Skin of body (tissue), 2 donors: ENCODE measurements around the gene TTC27. TPM values are rescaled to one million over a fixed set of nuclear protein-coding genes. Genes with fewer than 3 reads are reported as not detected.
A peak's percentile ranks its signal among the peaks of the same experiment; 100 is the strongest.
"Not testable (repeated sequence)": the region's sequence is repeated elsewhere in the genome, so short reads cannot be mapped to it uniquely, and the experiment has no call there.

Experiments
- DNase-seq: peaks from one replicate; lab custom pipeline; 2025; lab: John Stamatoyannopoulos, UW
- total RNA-seq: library from RNA; depleted of rRNA; stranded (reverse); fragments of >200 nt; gene quantifications from one replicate; pipeline ENCODE4 v1.2.3, GENCODE V29; 2014

The TTC27 gene
- total RNA-seq, result 22.5 TPM

DNA sequence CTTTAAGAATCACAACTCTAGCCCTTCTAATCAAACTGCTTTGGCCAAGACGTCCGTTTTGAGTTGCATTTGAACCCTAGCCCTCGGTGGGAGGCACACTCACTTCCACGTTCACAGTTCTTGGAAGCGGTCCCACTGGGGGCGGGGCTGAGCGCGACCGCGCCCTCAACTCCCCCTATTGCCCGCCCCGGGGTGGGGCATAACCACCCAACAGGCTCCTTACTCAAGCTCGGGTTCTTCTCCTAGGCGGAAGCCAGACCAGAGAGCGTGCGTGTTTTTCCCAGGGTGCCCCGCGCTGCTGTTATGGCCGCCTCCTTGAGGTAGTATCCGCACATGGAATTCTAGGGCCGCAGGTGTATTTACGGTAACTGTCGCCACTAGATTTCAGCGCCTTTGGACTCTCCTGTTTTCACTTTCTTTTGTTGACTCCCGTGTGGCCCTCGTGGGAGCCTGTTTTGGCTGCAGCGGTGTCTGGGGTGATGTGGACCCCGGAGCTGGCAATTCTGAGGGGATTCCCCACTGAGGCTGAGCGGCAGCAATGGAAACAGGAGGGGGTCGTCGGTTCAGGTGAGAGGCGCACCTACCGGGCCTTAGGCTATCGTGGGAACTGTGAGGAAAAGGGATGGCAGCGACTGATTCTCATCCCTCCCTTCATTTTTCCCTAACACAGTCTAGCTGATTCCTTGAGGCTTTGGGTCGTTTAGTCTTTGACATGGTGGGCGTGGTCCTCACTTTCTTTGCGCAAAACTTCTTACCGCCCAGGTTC, at the start of gene TTC27:
TTC27 (plus strand) TSS at position 237 of the 766 bp plus-strand sequence; CDS start at position 480, 243 bp downstream.
- peak; percentile 93 for DNase-seq

DNA sequence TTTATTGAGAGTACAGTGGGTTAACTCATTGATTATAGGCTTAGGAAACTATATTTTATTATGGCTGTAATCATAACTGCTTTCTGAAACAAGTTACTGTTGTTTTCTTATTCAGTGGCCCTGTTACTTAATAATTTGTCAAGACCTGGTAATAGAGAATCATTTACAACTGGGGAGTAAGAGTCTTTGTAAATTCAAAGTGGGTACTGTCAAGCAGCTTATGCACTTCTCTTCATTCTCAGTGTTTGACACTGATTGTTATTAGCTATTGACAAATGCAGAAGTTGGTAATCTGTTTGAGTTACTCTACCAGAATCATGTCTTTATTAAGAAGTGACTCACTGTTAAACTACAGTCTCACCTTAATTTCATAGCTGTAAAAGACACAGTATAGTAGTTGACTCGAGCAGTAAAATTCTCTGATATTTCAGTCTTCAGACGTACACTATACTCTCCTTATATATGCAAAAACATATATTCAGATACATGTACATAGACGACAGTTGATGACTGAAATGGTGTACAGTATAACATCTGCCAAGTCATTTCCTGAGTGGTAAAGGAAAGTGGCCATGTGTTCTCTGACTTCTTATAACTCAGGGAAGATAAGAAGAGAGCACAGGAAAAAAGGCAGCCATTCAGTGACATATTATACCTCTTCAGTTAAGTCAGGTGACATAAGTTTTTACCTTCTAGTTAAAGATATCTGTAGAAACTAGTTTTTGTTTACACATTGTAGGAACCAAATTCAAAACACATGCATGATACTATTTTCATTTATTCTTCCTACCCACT, 36.0 kb upstream of the TTC27 start:
- no peak for DNase-seq

DNA sequence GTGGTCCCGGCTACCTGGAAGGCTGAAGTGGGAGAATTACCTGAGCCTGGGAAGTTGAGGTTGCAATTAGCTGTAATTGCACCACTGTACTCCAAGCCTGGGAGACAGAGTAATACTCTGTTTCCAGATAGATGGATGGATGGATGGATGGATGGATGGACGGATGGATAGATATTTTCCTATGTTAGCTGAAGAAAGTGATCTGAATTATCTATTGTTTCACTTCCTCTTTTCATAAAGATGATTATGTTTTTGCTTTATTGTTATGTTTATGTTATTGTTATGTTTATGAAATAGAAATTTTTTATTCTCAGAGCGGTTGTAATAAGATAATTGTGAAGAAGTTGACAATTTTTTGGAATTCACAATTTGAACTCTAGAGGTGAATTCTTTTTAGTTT, 33.3 kb upstream of the TTC27 start:
- DNase-seq, result no peak

DNA sequence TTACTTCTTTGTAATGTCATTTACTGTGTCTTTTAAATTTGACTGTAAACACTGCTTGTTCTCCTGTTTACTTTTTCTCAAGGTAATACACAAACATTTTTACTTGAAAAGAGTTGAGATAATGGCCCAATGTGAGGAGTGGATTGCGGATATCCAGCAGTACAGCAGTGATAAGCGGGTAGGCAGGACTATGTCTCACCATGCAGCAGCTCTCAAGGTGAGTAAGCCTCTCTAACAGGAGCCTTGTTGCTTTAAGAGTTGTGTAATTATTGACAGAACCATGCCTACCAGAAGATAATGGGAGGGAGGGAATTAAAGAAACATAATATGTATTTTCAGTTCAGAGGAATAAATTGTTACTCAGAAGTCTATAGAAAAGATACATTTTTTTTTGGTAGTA, 16.5 kb upstream of the TTC27 start:
- DNase-seq, result no peak

DNA sequence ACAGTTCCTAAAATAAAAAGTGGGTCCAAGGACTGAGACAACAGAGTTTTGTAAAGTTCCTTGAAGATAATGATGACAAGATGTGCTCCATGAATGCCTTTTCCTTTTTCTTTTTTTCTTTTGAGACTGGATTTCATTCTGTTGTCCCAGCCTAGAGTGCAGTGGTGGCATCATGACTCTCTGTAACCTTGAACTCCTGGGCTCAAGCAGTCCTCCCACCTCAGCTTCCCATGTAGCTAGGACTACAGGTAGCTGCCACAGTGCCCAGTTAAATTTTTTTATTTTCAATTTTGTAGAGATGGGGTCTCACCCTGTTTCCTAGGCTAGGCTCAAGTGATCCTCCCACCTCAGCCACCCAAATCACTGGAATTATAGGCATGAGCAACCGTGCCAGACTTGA, 16.1 kb upstream of the TTC27 start:
- DNase-seq, result no peak

DNA sequence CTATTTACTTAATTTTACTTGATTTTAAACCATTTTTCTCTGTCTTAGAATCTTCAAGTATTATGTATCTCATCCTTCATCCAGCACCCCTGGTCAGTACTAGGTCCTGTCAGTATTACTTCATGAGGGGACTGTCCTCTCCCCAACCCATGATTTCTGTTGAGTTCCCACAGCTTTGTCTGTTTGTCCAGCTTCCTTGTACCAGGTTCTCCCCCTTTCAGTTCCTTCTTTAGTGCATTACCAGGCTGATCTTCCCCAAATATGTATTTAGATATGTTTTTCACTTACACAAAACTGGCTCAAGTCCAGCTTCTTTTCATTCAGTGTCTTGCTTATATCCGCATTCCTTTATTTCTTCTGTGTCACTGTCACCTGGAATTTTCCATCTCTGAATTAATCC, 13.8 kb upstream of the TTC27 start:
- DNase-seq, result no peak

DNA sequence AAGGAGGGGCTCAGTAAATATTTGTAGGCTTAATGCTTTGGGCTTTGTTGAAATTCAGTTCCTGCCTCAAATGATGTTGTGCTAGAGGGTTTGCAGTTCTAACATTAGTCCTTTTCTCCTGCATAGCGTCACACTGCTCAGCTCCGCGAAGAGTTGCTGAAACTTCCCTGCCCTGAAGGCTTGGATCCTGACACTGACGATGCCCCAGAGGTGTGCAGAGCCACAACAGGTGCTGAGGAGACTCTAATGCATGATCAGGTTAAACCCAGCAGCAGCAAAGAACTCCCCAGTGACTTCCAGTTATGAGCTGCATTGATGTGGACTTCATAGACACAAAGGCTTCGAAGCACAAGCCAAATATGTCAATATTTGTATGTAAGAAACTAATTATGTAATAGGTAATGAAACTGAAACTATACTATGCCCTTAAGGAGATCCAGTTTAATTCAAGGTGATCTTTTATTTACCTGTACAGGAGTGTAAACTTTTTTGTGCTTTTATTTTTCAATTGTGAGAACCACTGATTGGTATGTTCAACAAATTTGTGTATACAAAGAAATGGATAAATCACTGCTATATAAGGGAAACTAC, 10.2 kb upstream of the TTC27 start:
- no peak for DNase-seq

DNA sequence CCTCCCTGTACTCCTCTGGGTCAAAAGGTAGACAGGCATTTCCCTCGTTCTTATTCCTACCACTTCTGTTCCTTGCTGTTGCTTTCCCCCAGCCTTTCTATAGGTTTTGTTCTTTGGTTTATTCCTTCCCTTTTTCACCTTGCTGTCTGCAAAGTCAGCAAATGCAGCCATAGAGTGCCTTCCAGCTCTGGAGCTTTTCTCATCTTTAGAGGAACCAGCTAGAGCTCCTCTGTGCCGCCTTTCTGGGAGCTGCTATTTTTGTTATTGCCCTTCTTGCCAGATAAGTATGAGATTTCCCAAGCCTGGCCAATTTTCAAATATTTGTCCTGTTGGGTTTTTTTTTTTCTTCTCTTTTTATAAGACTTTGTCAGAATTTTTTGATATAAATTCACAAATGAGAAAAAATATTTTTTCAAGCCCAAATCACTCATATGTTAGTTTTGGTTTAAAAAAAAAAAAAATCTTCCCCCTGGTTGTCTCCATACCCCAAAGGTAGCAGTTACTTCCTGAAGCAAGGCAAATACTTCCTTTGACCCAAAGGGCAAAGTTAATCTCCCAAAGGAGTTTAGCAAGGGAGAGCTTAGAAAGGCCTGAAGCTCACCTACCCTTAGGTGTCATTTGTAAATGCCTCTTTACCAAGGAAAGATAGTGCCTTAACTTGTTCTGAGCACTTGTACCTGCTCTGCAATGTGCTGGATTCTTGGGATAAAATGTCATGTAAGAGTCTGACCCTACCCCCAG, 5.1 kb upstream of the TTC27 start:
- DNase-seq, result no peak

DNA sequence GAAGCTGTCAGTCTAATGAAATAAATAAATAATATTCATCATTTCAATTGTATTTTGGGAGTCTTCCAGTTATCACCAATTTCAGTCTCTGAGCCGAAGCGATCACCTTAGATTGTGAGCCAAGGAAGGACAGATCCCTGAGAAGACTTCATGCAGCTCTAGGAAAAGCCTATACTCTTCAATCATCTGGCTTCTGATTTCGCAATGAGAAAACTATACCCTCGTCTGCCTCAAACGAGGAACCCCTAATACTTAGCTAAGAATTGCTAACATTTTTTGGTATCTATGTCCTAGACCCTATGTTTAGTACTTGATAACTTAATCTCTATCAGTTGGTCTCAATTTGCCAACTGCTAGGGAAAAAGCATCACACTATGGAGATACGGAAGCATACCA, 4.5 kb upstream of the TTC27 start:
- DNase-seq, result no peak

DNA sequence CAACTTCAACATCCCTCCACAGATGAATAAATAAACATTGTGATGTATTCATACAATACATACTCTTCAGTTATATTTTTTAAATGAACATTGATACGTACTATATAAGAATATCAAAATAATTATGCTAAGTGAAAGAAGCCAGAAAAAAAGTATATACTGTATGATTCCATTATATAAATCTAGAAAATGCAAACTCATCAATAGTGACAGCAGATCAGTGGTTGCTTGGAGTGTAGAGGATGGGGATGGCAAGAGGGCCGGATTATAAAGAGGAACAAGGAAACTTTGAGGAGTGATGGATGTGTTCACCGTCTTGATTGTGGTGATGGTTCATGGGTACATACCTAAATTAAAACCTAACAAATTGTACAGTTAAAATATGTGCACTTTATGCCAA, 3.0 kb upstream of the TTC27 start:
- DNase-seq, result no peak

DNA sequence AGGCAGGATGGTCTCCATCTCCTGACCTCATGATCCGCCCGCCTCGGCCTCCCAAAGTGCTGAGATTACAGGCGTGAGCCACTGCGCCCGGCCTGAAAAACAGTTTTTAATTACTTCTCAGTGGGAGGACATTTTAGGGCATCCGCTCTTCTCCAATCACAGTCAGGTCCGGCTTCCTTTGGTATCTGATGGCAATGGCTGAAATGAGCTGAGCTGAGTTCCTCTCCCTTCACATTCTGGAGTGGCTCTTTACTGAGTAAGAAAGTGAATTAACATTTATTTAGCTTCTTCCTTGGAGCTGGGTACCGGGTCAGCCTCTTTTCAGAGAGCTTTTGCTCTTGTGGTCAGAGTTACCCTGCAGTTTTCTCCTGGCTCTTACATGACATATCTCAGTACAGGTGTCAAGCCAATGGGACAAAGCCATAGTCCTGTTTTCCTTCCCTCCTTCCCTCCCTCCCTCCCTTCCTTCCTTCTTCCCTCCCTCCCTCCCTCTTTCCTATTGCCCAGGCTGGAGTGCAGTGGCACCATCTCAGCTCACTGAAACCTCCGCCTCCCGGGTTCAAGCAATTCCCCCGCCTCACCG, 1.1 kb upstream of the TTC27 start:
- no peak for DNase-seq

DNA sequence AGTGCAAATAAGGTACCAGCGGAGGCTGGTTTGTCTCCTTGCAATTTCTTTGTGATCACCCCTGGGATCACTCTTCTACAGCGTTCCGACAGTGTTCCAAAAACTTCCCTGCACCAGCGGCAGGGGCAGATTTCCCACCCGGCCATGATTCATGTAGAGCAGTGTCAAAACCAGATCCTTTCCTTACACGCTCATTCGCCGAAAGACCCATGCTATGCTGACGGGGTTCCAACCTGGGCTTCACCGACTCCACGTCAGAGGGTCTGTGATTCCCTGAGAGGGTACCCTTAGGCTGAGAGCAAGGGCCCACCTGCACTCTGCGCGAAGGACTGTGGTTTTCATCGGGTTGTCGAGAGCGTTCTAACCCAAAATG, 423 bp upstream of the TTC27 start:
- DNase-seq, result peak; percentile 35

DNA sequence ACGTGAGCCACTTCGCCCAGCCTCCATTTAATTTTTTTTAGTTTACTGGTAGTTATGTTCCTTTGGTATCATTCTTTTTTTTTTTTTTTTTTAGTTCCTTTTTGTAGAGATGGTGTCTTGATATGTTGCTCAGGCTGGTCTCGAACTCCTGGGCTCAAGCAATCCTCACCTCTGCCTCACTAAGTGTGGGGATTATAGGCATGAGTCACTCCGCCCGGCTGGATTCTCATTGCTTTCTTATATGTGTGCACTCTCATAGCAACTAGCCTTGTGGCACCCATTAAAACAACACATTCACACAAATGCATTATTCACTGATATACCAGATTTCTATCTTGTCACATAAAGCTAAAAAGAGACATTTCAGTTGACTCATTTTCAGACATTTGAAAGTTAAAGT, 4.2 kb downstream of the TTC27 start:
- no peak for DNase-seq

DNA sequence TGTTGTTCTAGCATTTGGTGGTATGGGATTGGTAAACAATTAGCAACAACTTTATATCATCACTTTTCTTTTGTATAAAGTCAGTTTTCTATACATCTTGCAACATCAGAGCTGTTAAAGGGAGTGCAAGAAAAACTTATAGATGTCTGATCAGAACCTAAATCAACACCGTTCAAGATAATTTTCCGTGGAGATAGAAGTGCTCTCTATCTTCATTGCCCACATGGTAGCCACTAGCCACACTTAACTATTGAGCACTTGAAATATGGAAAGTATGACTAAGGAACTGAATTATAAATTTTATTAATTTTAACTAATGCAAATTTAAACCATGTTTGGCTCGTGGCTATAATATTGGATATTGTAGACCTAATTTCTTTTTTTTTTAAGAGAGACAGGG, 5.2 kb downstream of the TTC27 start:
- no peak for DNase-seq

DNA sequence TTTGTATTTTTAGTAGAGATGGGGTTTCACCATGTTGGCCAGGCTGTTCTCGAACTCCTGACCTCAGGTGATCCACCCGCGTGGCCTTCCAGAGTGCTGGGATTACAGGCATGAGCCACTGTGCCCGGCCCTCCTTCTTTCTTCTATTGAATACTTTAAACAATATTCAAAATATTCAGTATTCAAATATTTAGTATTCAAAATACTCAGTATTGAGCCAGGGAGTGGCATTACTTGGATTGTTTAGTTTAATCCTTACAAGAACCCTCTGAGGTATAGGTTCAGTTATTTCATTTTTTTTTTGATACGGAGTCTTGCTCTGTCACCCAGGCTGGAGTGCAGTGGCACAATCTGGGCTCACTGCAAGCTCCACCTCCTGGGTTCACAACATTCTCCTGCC, 10.7 kb downstream of the TTC27 start:
- not testable (repeated sequence) for DNase-seq

DNA sequence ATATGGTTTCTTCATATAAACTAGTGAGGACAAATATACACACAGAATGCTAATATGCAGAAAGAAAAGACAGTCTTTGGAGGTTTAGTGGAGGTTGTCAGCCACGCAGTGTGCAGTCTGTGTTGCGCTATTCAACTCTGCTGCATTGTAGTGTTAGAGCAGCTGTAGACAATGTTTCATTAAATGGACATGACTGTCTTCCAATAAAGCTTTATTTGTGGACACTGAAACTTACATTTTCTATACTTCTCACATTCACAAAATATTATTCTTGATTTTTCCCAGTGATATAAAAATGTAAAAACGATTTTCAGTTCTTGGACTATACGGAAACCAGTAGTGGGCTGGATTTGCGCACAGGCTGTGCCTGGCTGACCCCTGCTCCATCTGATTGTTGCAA, 13.3 kb downstream of the TTC27 start:
- DNase-seq, result no peak

DNA sequence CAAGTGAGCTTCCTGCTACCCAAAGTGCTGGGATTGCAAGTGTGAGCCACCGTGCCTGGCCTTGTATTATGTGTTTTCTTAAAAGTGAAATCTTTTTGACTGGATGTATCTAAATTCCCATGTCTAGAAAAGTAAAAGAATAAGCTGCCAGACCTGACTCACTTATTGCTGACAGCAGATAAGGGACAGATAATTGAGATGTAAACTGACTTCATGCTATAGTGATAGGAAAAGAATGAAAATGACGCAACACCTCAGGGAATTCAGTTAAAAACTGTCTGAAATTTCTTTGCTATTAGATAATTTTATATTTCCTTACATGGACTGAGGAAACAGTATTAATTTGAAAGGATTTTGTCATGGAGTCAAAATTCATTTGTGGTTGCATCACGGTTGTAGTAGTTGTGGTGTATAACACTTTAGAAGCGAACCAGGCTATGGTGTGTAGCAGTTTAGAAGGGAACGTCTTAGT, 19.4 kb downstream of the TTC27 start:
- peak; percentile 90 for DNase-seq

DNA sequence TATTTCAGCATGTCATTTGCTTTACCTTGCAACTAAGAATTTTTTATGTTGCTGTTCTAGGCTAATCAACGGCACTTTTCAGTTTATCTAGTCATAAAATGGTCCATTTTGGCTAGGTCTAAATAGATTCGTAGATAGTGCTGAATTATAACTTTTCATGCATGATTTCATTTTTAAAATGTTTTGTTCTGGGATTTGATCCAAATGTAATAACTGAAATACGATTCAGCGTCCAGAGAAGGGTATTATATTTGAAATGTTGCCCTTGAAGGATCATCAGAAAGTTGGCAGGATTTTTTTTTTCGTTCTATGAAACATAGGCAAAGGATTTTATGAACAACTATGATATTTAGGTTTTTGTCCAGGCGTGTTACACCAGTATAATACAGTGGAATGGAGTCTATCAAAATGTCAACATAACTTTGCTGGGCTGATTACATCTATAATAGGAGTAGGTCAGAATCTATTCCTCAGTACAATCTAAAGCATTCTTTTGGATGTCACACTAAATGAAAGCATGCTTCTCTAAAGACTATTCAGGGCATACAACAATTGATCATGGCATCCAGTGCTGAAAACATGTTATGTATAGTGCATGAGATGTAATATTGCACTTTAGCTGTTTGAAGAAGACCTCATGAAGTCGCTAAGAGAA, 24.8 kb downstream of the TTC27 start:
- DNase-seq, result peak; percentile 32

DNA sequence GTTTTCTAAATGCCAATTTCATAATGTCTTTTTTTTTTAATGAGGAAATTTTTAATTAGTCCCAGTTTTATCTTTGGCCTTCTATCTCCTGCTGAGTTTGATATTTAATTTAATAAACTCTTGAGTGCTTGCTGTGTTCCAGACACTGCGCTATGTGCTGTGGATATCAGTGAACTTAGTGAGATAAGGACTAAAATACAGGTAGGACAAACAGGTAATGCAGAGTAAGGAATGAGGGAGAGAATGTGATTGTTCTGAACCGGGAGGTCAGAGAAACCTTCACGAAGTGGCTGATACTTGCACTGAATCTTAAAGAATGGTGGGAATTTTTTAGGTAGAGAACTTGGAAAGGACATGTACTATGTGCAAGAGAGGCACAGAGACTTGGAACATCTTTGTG, 28.2 kb downstream of the TTC27 start:
- DNase-seq, result no peak

DNA sequence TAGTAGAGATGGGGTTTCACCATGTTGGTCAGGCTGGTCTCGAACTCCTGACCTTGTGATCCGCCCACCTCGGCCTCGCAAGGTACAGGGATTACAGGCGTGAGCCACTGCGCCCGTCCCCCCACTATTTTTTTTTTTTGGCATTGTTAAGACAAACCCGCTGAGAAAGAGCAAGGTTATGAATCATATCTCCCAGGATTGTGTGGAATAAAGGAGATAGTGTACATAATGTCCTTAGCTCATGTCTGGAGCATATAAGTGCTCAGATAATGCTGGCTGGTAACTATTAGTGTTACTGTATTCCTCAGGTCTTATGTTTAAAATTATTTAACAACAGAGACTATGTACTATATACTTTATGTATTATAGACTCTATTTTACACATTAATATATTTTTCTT, 36.0 kb downstream of the TTC27 start:
- DNase-seq, result no peak

DNA sequence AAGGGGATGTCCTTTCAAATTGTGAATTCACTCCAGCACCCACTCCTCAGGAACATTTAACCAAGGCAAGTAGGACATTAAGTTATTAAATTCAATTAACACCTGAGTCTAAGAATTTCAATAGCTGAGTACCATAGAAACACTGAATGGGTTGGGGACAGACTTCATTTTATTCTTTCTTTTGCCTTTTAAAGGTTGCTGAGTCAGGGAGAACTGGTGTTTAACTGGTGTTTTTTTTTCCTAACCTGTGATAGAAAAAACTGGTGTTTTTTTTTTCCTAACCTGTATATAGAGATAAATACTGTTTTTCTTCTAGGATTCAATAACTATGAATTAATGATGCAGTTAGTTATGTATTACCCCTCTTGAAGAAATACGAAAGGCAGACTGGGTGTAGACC, 38.9 kb downstream of the TTC27 start:
- DNase-seq, result no peak
